NCI-H146 treated with DMSO at 0.1 percent for 48 hours (cell line): ENCODE measurements around the gene LIMK1.
"Not testable (repeated sequence)": the region's sequence is repeated elsewhere in the genome, so short reads cannot be mapped to it uniquely, and the experiment has no call there.

Experiments used
- DNase-seq: peaks from one replicate; lab custom pipeline; 2025; ENCODE audit not compliant: unreplicated experiment; lab: John Stamatoyannopoulos, UW

The LIMK1 gene

GRCh38 chr7:74083117-74083876, at the start of gene LIMK1:
LIMK1 (plus strand) TSS chr7:74083804; CDS start chr7:74083991, 187 bp downstream.
- peak; percentile 32 for DNase-seq

DNA sequence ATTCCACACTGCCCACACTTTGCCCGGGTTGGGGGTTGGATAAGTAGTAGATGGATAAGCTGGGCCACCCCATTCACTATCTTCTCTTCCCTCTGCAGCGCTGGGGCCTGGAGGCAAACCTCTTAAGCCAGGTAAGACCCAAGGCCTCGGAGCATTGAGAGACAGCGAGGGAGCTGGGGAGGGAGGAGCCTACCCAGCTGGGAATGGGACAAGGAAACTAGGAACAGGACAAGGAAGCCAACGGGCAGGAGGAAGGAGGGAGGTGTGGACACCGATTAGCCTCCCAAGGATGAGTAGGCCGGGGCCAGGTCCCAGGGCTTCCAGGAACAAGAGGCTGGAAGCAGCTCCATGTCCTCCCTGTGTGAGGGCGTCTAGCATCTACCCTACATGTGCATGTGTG, 46.0 kb upstream of the LIMK1 start:
- no peak for DNase-seq

DNA sequence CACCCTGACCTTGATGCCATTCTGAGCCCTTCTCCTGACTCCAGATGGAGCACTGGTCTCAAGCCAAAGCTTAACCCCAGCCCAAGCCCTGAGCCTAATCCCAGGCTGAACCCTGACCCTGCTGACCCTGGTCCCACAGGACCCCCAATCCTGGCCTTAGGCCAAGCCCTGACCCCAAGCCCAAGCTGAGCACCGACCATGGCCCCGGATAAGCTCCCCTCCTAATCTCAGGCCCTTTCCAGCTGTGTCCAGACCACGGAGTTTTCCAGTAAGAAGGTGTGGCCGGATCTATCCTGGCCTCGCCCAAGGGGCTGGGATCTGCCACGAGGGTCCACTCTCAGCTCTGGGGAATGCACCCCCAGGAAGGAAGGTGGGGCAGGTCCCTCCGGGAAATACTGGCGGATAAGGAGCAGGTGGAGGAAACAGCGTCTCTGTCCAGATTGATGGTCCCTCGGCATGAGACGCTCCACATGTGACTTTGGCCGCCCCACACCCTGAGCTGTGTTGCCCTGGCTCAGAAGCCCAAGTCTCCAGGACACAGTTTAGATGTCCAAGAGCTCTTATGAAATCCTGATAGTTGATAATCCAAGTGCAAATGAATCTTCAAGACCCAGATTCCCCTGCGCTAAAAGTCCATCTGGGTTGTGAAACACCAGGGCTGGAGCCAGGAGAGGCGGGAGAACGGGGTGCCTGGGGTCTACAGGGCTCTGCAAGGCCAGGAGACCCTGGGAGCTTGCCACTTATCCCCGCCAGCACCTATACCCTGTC, 45.2 kb upstream of the LIMK1 start:
- DNase-seq: no peak

GRCh38 chr7:74039337-74039736, 44.3 kb upstream of the LIMK1 start:
- DNase-seq: peak; percentile 42

DNA sequence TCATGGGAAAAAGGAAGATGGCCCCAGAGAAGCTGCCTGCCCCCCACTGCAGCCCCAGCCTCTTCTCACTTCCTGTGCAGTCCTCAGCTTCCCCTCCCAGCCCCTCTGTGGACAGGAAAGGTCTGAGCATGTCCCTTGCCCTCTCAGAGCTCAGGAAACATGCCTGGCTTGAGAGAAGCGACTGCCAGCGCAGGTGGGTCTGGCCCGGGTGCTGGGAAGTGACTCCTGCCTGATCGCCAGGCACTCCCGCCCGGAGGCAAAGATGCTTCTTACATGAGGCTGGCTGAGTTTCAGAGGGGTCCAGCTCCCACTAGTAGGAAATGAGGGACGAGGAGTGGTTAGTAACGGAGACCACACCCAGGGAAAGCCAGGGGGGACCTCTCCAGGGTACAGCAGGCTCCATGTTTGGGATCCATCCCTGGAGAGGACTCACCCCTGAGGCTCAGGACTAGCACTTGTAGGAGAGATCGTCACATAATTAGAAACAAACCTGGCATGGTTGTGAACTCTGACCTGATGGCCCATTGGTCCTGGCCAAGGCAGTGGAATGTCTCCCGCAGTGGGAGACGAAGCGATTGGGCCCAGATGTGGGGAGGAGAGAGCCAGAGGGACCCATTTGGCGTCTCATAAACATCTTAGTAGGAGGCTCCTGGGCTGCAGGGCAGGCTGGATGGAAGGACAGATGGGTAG, 43.4 kb upstream of the LIMK1 start:
- no peak for DNase-seq

GRCh38 chr7:74040791-74041520, 42.6 kb upstream of the LIMK1 start:
- no peak for DNase-seq

DNA sequence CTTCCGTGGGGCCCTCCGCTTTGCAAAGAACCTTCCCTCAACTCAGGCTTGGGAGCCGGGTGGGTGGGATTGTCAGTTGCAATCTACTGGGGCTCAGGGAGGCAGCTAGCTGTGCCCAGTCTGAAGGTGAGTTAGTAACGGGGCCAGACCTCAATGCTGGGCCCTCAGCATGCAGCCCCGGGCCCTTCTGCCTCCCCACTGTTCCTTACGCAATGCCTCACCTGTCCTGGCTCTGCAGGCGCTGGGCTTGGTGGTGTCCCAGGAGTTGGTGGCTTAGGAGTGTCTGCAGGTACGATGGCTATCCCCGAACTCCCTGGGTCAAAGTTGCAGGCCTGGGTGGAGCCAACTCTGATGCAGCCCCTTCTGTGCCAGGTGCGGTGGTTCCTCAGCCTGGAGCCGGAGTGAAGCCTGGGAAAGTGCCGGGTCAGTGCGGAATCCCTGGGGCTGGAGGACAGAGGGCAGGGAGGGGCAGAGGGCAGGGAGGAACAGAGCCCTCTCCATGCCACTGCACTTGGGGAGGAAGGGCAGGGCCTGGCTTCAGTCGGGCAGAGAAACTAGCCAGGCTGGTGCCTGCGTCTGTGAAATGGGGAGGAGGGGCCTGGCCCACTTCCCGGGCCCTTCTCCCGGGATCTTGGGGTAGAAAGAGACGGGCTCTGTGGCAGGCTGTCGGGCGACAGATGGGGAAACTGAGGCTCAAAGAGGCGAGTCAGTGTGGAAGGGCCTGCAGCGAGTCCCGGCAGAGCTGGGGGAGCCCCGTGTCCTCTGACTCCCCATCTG, 40.7 kb upstream of the LIMK1 start:
- DNase-seq: peak; percentile 14

DNA sequence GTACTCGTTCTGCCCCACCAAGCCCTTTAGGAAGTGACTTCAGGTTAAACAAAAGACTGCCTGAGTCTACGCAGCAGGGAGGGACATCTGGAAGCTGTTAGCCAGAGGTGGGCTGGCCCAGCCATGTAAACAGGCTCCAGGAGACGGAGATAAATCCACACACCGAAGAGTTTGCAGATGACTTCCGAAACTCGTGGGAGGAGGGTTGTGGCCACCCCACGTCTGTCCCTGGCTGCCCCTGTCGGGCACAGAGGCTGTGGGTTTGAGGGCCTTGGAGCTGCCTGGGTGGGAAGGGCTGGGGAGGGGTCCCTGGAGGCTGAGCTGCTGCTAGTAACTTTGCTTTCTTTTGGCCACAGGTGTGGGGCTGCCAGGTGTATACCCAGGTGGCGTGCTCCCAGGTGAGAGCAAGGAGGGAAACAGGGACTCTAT, 40.1 kb upstream of the LIMK1 start:
- DNase-seq: peak; percentile 85

DNA sequence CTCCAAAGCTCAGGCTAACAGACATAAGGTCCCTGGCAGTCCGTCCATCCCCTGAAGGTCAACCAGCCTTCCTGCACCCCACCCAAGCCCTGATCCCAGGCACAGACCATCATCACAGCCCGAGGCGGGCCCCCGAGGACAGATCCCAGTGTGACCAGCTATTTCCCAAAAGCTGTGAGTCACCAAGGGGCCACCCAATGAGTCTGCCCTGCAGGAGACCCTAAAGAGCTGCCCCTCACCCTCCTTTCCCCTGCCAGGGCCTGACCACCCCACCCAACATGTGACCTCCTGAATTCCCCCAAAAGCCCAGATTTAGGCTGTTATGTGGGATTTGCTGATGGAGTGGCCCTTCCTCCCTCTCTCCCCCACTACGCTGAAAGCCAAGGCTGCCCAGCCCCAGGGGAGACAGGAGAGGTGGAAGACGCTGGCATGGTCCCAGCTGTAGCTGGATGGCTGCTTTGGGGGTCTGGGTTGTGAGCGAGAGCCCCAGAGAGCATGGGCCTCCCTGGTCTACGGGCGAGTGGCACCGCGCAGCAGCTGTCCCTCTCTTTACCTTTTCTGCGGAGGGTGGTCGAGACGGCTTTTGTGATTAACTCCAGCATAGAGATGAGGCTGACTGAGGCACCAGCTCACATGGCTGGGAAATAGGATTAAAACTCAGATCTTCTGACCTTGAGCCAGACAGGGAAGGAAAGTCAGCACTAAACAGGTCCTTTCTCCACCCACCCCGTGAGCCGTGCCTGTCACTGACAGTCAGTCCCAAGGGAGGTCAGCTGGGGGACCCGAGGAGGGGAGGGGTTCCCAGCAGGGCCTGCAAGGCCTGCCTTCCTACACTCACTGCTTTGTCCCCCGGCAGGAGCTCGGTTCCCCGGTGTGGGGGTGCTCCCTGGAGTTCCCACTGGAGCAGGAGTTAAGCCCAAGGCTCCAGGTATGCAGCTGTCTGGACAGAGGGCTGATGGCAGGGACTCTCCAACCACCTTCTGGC, 38.9 kb upstream of the LIMK1 start:
- no peak for DNase-seq

DNA sequence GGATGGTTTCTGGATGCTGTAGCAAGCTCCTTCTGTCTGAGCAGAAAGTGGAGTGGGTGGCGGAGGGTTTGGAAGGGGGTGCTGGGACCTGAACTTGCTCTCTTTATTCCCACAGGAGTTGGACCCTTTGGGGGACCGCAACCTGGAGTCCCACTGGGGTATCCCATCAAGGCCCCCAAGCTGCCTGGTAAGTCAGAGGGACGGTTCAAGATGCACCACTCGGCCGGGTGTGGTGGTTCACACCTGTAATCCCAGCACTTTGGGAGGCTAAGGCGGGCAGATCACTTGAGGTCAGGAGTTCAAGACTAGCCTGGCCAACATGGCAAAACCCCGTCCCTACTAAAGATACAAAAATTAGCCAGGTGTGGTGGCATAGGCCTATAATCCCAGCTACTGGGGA, 37.0 kb upstream of the LIMK1 start:
- DNase-seq: not testable (repeated sequence)

DNA sequence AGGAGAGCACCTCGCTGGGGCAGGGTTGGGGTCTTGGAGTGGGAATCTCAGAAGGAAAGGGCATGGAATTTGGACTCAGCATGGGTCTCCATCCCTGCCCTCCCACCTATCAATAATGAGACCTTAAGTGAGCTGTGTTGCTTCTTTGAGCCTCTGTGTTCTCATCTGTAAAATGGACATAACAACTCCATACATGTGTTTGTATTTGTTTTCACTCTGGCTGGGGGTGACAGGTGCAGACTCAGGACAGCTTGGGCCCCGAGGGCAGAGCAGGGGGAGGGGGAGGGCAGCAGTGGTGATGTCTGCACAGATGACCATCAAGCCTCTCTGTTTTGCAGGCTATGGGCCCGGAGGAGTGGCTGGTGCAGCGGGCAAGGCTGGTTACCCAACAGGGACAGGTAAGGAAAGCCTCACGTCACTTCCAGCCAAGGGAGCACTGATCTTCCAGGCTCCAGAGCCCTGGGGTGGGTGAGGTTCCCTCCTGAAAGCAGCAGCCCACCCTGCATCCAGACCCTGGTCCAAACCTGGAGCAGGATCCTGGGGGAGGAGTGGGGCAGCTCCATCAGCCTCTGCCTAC, 35.7 kb upstream of the LIMK1 start:
- no peak for DNase-seq

DNA sequence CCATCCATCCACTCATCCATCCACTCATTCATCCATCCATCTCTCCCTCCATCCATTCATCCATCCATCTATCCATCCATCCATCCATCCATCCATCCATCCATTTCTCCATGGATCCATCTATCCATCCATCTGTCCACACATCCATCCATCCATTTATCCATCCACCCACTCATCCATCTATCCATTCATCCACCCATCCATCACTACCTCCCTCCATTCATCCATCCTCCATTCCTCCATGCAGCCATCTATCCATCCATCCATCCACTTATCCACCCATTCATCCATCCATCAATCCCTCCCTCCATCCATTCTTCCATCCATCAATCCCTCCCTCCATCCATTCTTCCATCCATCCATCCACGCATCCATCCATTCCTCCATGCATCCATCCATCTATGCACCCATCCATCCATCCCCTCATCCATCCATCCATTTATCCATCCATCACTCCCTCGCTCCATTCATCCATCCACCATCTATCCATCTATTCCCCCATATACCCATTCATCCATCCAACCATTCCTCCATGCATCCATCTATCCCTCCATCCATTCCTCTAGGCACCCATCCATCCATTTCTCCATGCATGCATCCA, 34.5 kb upstream of the LIMK1 start:
- no peak for DNase-seq

DNA sequence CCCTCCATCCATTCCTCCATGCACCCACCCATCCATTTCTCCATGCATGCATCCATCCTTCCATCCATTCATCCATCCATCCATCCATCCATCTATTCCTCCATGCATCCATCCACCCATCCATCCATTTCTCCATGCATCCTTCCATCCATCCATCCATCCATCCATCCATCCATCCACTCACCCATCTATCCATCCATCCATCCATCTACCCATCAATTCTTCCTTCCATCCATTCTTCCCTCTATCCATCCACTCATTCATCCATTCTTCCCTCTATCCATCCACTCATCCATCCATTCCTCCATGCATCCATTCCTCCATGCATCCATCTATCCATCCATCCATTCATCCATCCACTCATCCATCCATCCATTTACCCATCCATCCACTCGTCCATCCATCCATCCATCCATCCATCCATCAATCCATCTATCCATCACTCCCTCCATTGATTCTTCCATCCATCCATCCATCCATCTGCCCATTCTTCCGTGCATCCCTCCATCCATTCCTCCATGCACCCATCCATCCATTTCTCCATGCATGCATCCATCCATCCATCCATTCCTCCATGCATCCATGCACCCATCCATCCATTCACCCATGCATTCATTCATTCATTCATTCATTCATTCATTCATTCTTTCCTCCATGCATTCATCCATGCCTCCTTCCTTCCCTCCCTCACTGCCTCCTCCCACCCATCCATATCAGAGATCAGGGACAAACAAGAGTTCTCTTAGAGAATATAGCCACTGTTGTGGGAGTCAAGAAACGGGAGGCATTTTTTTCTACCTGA, 33.4 kb upstream of the LIMK1 start:
- no peak for DNase-seq

DNA sequence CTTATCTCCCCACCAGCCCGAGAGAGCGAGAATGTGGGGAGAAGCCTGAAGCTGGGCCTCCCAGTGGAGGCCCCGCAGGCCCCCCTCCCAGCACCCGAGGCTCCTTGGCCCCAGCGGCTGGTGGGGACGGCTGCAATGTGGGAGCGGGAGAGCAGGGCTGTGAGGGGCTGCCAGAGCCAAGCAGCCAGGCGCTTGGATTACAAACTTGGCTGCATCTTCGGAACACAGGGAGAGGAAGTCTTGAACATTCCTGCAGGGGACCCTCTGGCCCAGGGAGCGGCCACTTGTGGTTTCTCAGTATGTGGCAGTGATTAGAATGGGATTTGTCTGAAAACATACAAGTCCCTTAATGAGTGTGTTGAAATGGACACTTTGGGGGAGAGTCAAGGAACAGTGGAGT, 32.4 kb upstream of the LIMK1 start:
- DNase-seq: no peak

GRCh38 chr7:74051629-74052410, 31.8 kb upstream of the LIMK1 start:
- peak; percentile 13 for DNase-seq

- DNase-seq: no peak
Measured at GRCh38 chr7:74052628-74053027, 31.0 kb upstream of the LIMK1 start.
